Karpas-422 (cell line): Measurements from ENCODE around the gene SPSB4. TPM values are rescaled to one million over a fixed set of nuclear protein-coding genes. Genes with fewer than 3 reads are reported as not detected.

Experiments used
- DNase-seq: peaks from one replicate; pipeline ENCODE4 v3.0.0-alpha.2; 2015
- H2AFZ ChIP-seq: fragments of 200-600 bp; sonication (generic); 2 replicates; pipeline ENCODE4 v1.6.1; 2014; ENCODE audit warnings: antibody characterized with exemption, low read length, mixed read lengths
- H3K27ac ChIP-seq: fragments of 200-600 bp; sonication (generic); 2 replicates; pipeline ENCODE4 v1.5.1; 2014; ENCODE audit warnings: mild to moderate bottlenecking, low read length, moderate library complexity
- H3K27me3 ChIP-seq: fragments of 200-600 bp; sonication (generic); 2 replicates; pipeline ENCODE4 v1.6.1; 2014; ENCODE audit warnings: low read length, mixed read lengths
- H3K36me3 ChIP-seq: fragments of 200-600 bp; sonication (generic); 2 replicates; pipeline ENCODE4 v1.6.1; 2014; ENCODE audit warnings: low read length, mixed read lengths; ENCODE audit not compliant: insufficient read depth
- H3K4me1 ChIP-seq: fragments of 200-600 bp; sonication (generic); 2 replicates; pipeline ENCODE4 v1.6.1; 2014; ENCODE audit warnings: mild to moderate bottlenecking, low read length, mixed read lengths
- H3K4me2 ChIP-seq: fragments of 200-600 bp; sonication (generic); 2 replicates; pipeline ENCODE4 v1.6.1; 2014; ENCODE audit warnings: low read length, low read depth, mild to moderate bottlenecking; ENCODE audit not compliant: poor library complexity, severe bottlenecking
- H3K4me3 ChIP-seq: fragments of 200-600 bp; sonication (generic); 2 replicates; pipeline ENCODE4 v1.5.1; 2014; ENCODE audit warnings: mild to moderate bottlenecking, antibody characterized with exemption, low read length, mixed read lengths
- H3K79me2 ChIP-seq: fragments of 200-600 bp; sonication (generic); 2 replicates; pipeline ENCODE4 v1.6.1; 2014; ENCODE audit warnings: mild to moderate bottlenecking, low read length, mixed read lengths
- H3K9ac ChIP-seq: fragments of 200-600 bp; sonication (generic); 2 replicates; pipeline ENCODE4 v1.6.0; 2014; ENCODE audit warnings: low read length
- H3K9me2 ChIP-seq: fragments of 200-600 bp; sonication (generic), shearing (Covaris generic); replicated peaks from 2 replicates; pipeline ENCODE4 v1.6.0; 2014; ENCODE audit warnings: mild to moderate bottlenecking, low read length, moderate library complexity; ENCODE audit not compliant: insufficient read depth
- H3K9me3 ChIP-seq: fragments of 300-700, 200-600 bp; sonication (generic); 2 replicates; pipeline ENCODE4 v1.6.1; 2014; ENCODE audit warnings: low read length, mixed read lengths
- H4K20me1 ChIP-seq: fragments of 200-600 bp; sonication (generic); 2 replicates; pipeline ENCODE4 v1.6.1; 2014; ENCODE audit warnings: mild to moderate bottlenecking, antibody characterized with exemption, low read length, low read depth; ENCODE audit not compliant: insufficient read depth
- total RNA-seq: library from RNA; depleted of rRNA; stranded (reverse); fragments of >200 nt; shearing (Covaris generic); gene quantifications from 2 replicates; pipeline ENCODE4 v1.2.3, GENCODE V29; 2014; ENCODE audit warnings: low replicate concordance

Gene SPSB4
- total RNA-seq, 1 experiment from 2014 or later: not detected

GRCh38 chr3:141076036-141076773, 25.1 kb downstream of the SPSB4 start:
- no peaks in the 10 kb centered on the region for H3K9me2 ChIP-seq
- H3K36me3 ChIP-seq: no peaks in the 10 kb centered on the region
- no peak overlapping the region for H3K9ac ChIP-seq
- H3K79me2 ChIP-seq: no peaks in the 10 kb centered on the region
- no peak overlapping the region for H3K4me3 ChIP-seq
- H3K4me1 ChIP-seq: no peaks in the 10 kb centered on the region
- H2AFZ ChIP-seq: no peak overlapping the region
- no peak for DNase-seq
- H3K27ac ChIP-seq: no peak overlapping the region
- no peaks in the 10 kb centered on the region for H3K9me3 ChIP-seq
- H4K20me1 ChIP-seq: 0 out of 2 replicates have a peak, but pooled peaks cover 4% of the 10 kb centered on the region
- no peaks in the 10 kb centered on the region for H3K27me3 ChIP-seq
- H3K4me2 ChIP-seq: no peak overlapping the region

GRCh38 chr3:141076797-141077571, 25.8 kb downstream of the SPSB4 start:
- Histone ChIP-seq H4K20me1 (0 out of 2 replicates have a peak, but pooled peaks cover 4% of the 10 kb centered on the region), H2AFZ (no peak overlapping the region), H3K79me2 (no peaks in the 10 kb centered on the region), H3K4me2 (no peak overlapping the region), H3K9ac (no peak overlapping the region), H3K9me2 (no peaks in the 10 kb centered on the region), H3K9me3 (no peaks in the 10 kb centered on the region), H3K27me3 (no peaks in the 10 kb centered on the region), H3K4me3 (no peak overlapping the region), H3K36me3 (no peaks in the 10 kb centered on the region), H3K27ac (no peak overlapping the region), H3K4me1 (no peaks in the 10 kb centered on the region)
- no peak for DNase-seq

- Histone ChIP-seq H3K4me2 (no peak overlapping the region), H3K9me3 (no peaks in the 10 kb centered on the region), H3K9me2 (no peaks in the 10 kb centered on the region), H2AFZ (no peak overlapping the region), H3K27ac (no peak overlapping the region), H3K27me3 (no peaks in the 10 kb centered on the region), H3K79me2 (no peaks in the 10 kb centered on the region), H4K20me1 (0 out of 2 replicates have a peak, but pooled peaks cover 4% of the 10 kb centered on the region), H3K9ac (no peak overlapping the region), H3K4me1 (no peaks in the 10 kb centered on the region), H3K36me3 (no peaks in the 10 kb centered on the region), H3K4me3 (no peak overlapping the region)
- no peak for DNase-seq
These were observed 26.5 kb downstream of the SPSB4 start for GRCh38 chr3:141077631-141078030.

- Histone ChIP-seq H2AFZ (no peak overlapping the region), H3K79me2 (no peaks in the 10 kb centered on the region), H3K36me3 (no peaks in the 10 kb centered on the region), H3K9me3 (no peaks in the 10 kb centered on the region), H3K27me3 (no peaks in the 10 kb centered on the region), H3K4me2 (no peak overlapping the region), H3K4me3 (no peak overlapping the region), H3K9me2 (no peaks in the 10 kb centered on the region), H4K20me1 (0 out of 2 replicates have a peak, but pooled peaks cover 4% of the 10 kb centered on the region), H3K27ac (no peak overlapping the region), H3K9ac (no peak overlapping the region), H3K4me1 (no peaks in the 10 kb centered on the region)
- DNase-seq: no peak
These were observed 27.1 kb downstream of the SPSB4 start for GRCh38 chr3:141078200-141078599.

GRCh38 chr3:141080431-141080830, 29.3 kb downstream of the SPSB4 start:
- Histone ChIP-seq H3K4me2 (no peak overlapping the region), H3K4me3 (no peak overlapping the region), H3K4me1 (no peaks in the 10 kb centered on the region), H4K20me1 (0 out of 2 replicates have a peak, but pooled peaks cover 4% of the 10 kb centered on the region), H3K27ac (no peak overlapping the region), H3K36me3 (no peaks in the 10 kb centered on the region), H3K27me3 (no peaks in the 10 kb centered on the region), H3K9me3 (no peaks in the 10 kb centered on the region), H3K79me2 (no peaks in the 10 kb centered on the region), H2AFZ (no peak overlapping the region), H3K9me2 (no peaks in the 10 kb centered on the region), H3K9ac (no peak overlapping the region)
- no peak for DNase-seq

- Histone ChIP-seq H2AFZ (no peak overlapping the region), H3K4me3 (no peak overlapping the region), H3K9me3 (no peaks in the 10 kb centered on the region), H3K4me1 (no peaks in the 10 kb centered on the region), H3K9me2 (no peaks in the 10 kb centered on the region), H3K27ac (no peak overlapping the region), H4K20me1 (0 out of 2 replicates have a peak, but pooled peaks cover 4% of the 10 kb centered on the region), H3K9ac (no peak overlapping the region), H3K36me3 (no peaks in the 10 kb centered on the region), H3K4me2 (no peak overlapping the region), H3K27me3 (no peaks in the 10 kb centered on the region), H3K79me2 (no peaks in the 10 kb centered on the region)
- DNase-seq: no peak
These were observed 30.1 kb downstream of the SPSB4 start for GRCh38 chr3:141081141-141081795.

- H3K27ac ChIP-seq: no peak overlapping the region
- H3K9me2 ChIP-seq: no peaks in the 10 kb centered on the region
- no peak overlapping the region for H3K9ac ChIP-seq
- H3K36me3 ChIP-seq: no peaks in the 10 kb centered on the region
- no peak for DNase-seq
- H4K20me1 ChIP-seq: 0 out of 2 replicates have a peak, but pooled peaks cover 4% of the 10 kb centered on the region
- no peak overlapping the region for H3K4me2 ChIP-seq
- H3K4me3 ChIP-seq: no peak overlapping the region
- H3K4me1 ChIP-seq: no peaks in the 10 kb centered on the region
- H3K27me3 ChIP-seq: no peaks in the 10 kb centered on the region
- H3K79me2 ChIP-seq: no peaks in the 10 kb centered on the region
- H2AFZ ChIP-seq: no peak overlapping the region
- no peaks in the 10 kb centered on the region for H3K9me3 ChIP-seq
These were observed 30.9 kb downstream of the SPSB4 start for GRCh38 chr3:141082064-141082463.

GRCh38 chr3:141083226-141083625, 32.1 kb downstream of the SPSB4 start:
- Histone ChIP-seq H3K9me2 (no peaks in the 10 kb centered on the region), H2AFZ (no peak overlapping the region), H3K4me2 (no peak overlapping the region), H3K4me3 (no peak overlapping the region), H3K27ac (no peak overlapping the region), H3K79me2 (no peaks in the 10 kb centered on the region), H4K20me1 (0 out of 2 replicates have a peak, but pooled peaks cover 4% of the 10 kb centered on the region), H3K9me3 (no peaks in the 10 kb centered on the region), H3K36me3 (no peaks in the 10 kb centered on the region), H3K27me3 (no peaks in the 10 kb centered on the region), H3K9ac (no peak overlapping the region), H3K4me1 (no peaks in the 10 kb centered on the region)
- no peak for DNase-seq
